Panc1 (cell line): Measurements from ENCODE around the gene PPP4R1. TPM values are rescaled to one million over a fixed set of nuclear protein-coding genes. Genes with fewer than 3 reads are reported as not detected.

Experiments used
- ATAC-seq: fragments of 200-7000 bp; cut with Tn5 transposase; 2 replicates; pipeline ENCODE4 v1.9.1; 2020; ENCODE audit warnings: mild to moderate bottlenecking, moderate library complexity
- BruUV-seq: library from RNA; stranded (reverse); fragments of 400-500 nt; replicated peaks from 2 replicates; lab custom pipeline; 2021; lab: Mats Ljungman, UMichigan
- CTCF ChIA-PET: fragments of 300-600 bp; sonication (Branson Sonifier 250); formaldehyde crosslinking; loops from one replicate; lab custom pipeline; 2022; ENCODE audit warnings: antibody characterized with exemption; lab: Charles Lee
- POLR2A ChIA-PET: fragments of 300-600 bp; sonication (Branson Sonifier 250); formaldehyde crosslinking; loops from one replicate; lab custom pipeline; 2022; ENCODE audit warnings: antibody characterized with exemption; lab: Charles Lee
- DNase-seq: peaks from one replicate; pipeline ENCODE4 v3.0.0-alpha.2; 2010; ENCODE audit warnings: low read depth, low spot score
- H3K27ac ChIP-seq: 2 replicates; pipeline ENCODE4 v1.5.1; 2011; ENCODE audit warnings: mild to moderate bottlenecking, low read length, inconsistent platforms
- H3K27me3 ChIP-seq: fragments of 200-500 bp; sonication (Bioruptor generic); 2 replicates; pipeline ENCODE4 v1.6.0; 2014; ENCODE audit warnings: low read length, inconsistent platforms; ENCODE audit not compliant: control insufficient read depth, insufficient read depth
- H3K36me3 ChIP-seq: fragments of 200-500 bp; sonication (Bioruptor generic); 2 replicates; pipeline ENCODE4 v1.5.1; 2014; ENCODE audit warnings: inconsistent platforms, mild to moderate bottlenecking, low read length, moderate library complexity; ENCODE audit not compliant: control insufficient read depth, insufficient read depth
- H3K4me1 ChIP-seq: 2 replicates; pipeline ENCODE4 v1.5.1; 2011; ENCODE audit warnings: inconsistent platforms, mild to moderate bottlenecking, low read length, moderate library complexity; ENCODE audit not compliant: control insufficient read depth, insufficient read depth
- H3K4me3 ChIP-seq, 2 experiments: 2 replicates each; pipeline ENCODE4 v1.5.1; 2011 to 2012; ENCODE audit warnings: low read depth in 2 of 2, low read length in 2 of 2, mild to moderate bottlenecking in 2 of 2, inconsistent platforms in 1 of 2, moderate library complexity in 1 of 2
- H3K9me3 ChIP-seq: fragments of 200-500 bp; sonication (Bioruptor generic); 2 replicates; pipeline ENCODE4 v1.5.1; 2014; ENCODE audit warnings: low read depth, mild to moderate bottlenecking, inconsistent platforms, low read length, moderate library complexity; ENCODE audit not compliant: control insufficient read depth, insufficient read depth
- CTCF ChIP-seq: fragments of 450-650 bp; IDR thresholded peaks from 2 replicates; pipeline ENCODE4 v1.5.1; 2017; ENCODE audit warnings: mild to moderate bottlenecking
- POLR2AphosphoS5 ChIP-seq: IDR thresholded peaks from 2 replicates; pipeline ENCODE4 v1.6.1; 2012; ENCODE audit warnings: mild to moderate bottlenecking, low read depth, low read length, moderate library complexity
- SIN3A ChIP-seq: IDR thresholded peaks from 2 replicates; pipeline ENCODE4 v1.6.1; 2012; ENCODE audit warnings: low read depth, mild to moderate bottlenecking, low read length, moderate library complexity, borderline replicate concordance; ENCODE audit not compliant: insufficient read depth
- TCF7L2 ChIP-seq: IDR thresholded peaks from 2 replicates; pipeline ENCODE4 v1.6.1; 2011; ENCODE audit warnings: mild to moderate bottlenecking, low read depth, low read length, inconsistent platforms
- in situ Hi-C: cut with HindIII; loops from 2 replicates; pipeline ENCODE4 v1.10.0; 2016; ENCODE audit warnings: low sequenced_read_pairs, low pct_unique_long_range_greater_than_20kb
- intact Hi-C: fragments of 100-400 bp; cut with micrococcal nuclease; formaldehyde crosslinking; loops from one replicate; pipeline ENCODE4 v1.10.0; 2022; ENCODE audit not compliant: unreplicated experiment
- total RNA-seq: library from RNA; stranded (reverse); gene quantifications from one replicate; pipeline ENCODE4 v1.2.1, GENCODE V29; 2021; ENCODE audit not compliant: unreplicated experiment
- TF ChIP-seq, protein P1 (sequence below), 2 experiments: IDR thresholded peaks; 2 replicates each; pipeline ENCODE4 v1.6.1; 2011 to 2012; ENCODE audit warnings: low read depth in 2 of 2, control low read depth in 1 of 2, low read length in 1 of 2, mild to moderate bottlenecking in 1 of 2, moderate library complexity in 1 of 2; ENCODE audit not compliant: insufficient read depth in 1 of 2

PPP4R1 gene
- total RNA-seq, 1 experiment from 2014 or later: 80.6 TPM

- no peak for ATAC-seq
- H3K4me1 ChIP-seq: no peaks in the 10 kb centered on the region
- H3K9me3 ChIP-seq: peaks cover 5% of the 10 kb centered on the region; the same call in 1 of the 2 replicates
- DNase-seq: no peak
- CTCF ChIA-PET: no interaction called here
- H3K36me3 ChIP-seq: peaks cover 2% of the 10 kb centered on the region; the same call in 1 of the 2 replicates
- intact Hi-C loops (no loop called here), in situ Hi-C loops (no loop called here)
- no peak overlapping the region for H3K27ac ChIP-seq
- no peak overlapping the region for H3K4me3 ChIP-seq
- TF ChIP-seq POLR2AphosphoS5 (no peak), CTCF (no peak), SIN3A (no peak), TCF7L2 (no peak)
- TF ChIP-seq, protein P1, sequence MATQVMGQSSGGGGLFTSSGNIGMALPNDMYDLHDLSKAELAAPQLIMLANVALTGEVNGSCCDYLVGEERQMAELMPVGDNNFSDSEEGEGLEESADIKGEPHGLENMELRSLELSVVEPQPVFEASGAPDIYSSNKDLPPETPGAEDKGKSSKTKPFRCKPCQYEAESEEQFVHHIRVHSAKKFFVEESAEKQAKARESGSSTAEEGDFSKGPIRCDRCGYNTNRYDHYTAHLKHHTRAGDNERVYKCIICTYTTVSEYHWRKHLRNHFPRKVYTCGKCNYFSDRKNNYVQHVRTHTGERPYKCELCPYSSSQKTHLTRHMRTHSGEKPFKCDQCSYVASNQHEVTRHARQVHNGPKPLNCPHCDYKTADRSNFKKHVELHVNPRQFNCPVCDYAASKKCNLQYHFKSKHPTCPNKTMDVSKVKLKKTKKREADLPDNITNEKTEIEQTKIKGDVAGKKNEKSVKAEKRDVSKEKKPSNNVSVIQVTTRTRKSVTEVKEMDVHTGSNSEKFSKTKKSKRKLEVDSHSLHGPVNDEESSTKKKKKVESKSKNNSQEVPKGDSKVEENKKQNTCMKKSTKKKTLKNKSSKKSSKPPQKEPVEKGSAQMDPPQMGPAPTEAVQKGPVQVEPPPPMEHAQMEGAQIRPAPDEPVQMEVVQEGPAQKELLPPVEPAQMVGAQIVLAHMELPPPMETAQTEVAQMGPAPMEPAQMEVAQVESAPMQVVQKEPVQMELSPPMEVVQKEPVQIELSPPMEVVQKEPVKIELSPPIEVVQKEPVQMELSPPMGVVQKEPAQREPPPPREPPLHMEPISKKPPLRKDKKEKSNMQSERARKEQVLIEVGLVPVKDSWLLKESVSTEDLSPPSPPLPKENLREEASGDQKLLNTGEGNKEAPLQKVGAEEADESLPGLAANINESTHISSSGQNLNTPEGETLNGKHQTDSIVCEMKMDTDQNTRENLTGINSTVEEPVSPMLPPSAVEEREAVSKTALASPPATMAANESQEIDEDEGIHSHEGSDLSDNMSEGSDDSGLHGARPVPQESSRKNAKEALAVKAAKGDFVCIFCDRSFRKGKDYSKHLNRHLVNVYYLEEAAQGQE (IDR thresholded peaks at IDR 0.05; ENCODE audit: insufficient read depth in 1 of 2, low read depth in 2 of 2, low read length in 1 of 2): no peak
- POLR2A ChIA-PET: no interaction called here
- BruUV-seq: no TSS peak
- no peaks in the 10 kb centered on the region for H3K27me3 ChIP-seq
Observed at GRCh38 chr18:9522952-9523351, 91.4 kb downstream of the PPP4R1 start.

GRCh38 chr18:9521770-9522169, 92.6 kb downstream of the PPP4R1 start:
- intact Hi-C loops (no loop called here), in situ Hi-C loops (no loop called here)
- TF ChIP-seq, protein P1 (IDR thresholded peaks at IDR 0.05; ENCODE audit: insufficient read depth in 1 of 2, low read depth in 2 of 2, low read length in 1 of 2): no peak
- no peak for TF ChIP-seq POLR2AphosphoS5
- no peak for TF ChIP-seq SIN3A
- no peak for TF ChIP-seq TCF7L2
- no peak for TF ChIP-seq CTCF
- ATAC-seq: no peak
- Histone ChIP-seq H3K27ac (no peak overlapping the region), H3K9me3 (no peaks in the 10 kb centered on the region), H3K27me3 (no peaks in the 10 kb centered on the region), H3K4me3 (no peak overlapping the region), H3K36me3 (peaks cover 3% of the 10 kb centered on the region; the same call in 1 of the 2 replicates), H3K4me1 (no peaks in the 10 kb centered on the region)
- ChIA-PET POLR2A (no interaction called here), CTCF (no interaction called here)
- no TSS peak for BruUV-seq
- DNase-seq: no peak
